Lower leg skin (tissue), 4 donors: Measurements from ENCODE around the gene SRPK1. TPM values are rescaled to one million over a fixed set of nuclear protein-coding genes. Genes with fewer than 3 reads are reported as not detected.

Source experiments
- DNase-seq, 2 donors: peaks; one replicate each; pipeline ENCODE4 v3.0.0-alpha.2; 2019; ENCODE audit warnings: low spot score in 2 of 2
- H3K4me3 ChIP-seq: fragments of 200-600 bp; sonication (generic); 2 replicates; pipeline ENCODE4 v1.5.1; 2017; ENCODE audit warnings: mild to moderate bottlenecking, low read depth; ENCODE audit not compliant: poor library complexity, severe bottlenecking
- POLR2A ChIP-seq, 2 donors: fragments of 450-650 bp; IDR thresholded peaks; one replicate each; pipeline ENCODE4 v1.6.1; 2016 to 2017; ENCODE audit warnings: antibody characterized with exemption in 2 of 2, mild to moderate bottlenecking in 1 of 2, moderate library complexity in 1 of 2
- WGBS, 2 donors: methylation state at CpG; one replicate each; pipeline ENCODE4 v1.1.5; 2018; 5-methylcytosine and 5-hydroxymethylcytosine counted together
- intact Hi-C: fragments of 100-400 bp; cut with DNase I; formaldehyde crosslinking; loops from one replicate; pipeline ENCODE4 v1.15.0; 2023; ENCODE audit warnings: low total_unique reads
- total RNA-seq, 4 donors: library from RNA; depleted of rRNA; stranded (reverse); fragments of >200 nt; gene quantifications; one replicate each; pipeline ENCODE4 v1.1.0, GENCODE V29; 2016
- TF ChIP-seq, protein P1 (sequence below), 3 donors: fragments of 450-650 bp; IDR thresholded peaks; one replicate each; pipeline ENCODE4 v1.5.1; 2016; ENCODE audit warnings: antibody characterized with exemption in 3 of 3, mild to moderate bottlenecking in 3 of 3, moderate library complexity in 2 of 3

Gene SRPK1
- total RNA-seq, 4 donors from 2014 or later, result 98.3 to 145 (median 111) TPM

DNA sequence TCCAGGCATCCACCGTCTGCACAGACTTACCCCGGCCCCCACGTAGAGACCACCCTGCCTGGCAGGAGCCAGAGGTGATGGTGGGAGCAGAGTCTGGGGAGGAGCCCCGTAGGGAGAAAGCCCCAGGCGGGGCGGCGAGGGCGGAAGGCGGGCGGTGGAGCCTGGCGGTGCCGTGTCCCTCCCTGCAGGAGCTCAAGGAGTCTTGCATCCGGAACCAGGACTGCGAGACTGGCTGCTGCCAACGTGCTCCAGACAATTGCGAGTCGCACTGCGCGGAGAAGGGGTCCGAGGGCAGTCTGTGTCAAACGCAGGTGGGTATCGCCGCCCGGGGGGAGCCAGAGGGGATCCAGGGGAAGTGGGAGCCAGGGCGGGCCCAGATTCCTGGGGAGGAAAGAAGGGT lies 134.1 kb downstream of the SRPK1 start:
- DNase-seq, result no peak
- H3K4me3 ChIP-seq, result no peak overlapping the region
- no peak for TF ChIP-seq POLR2A (IDR thresholded peaks at IDR 0.05)
- TF ChIP-seq, protein P1, sequence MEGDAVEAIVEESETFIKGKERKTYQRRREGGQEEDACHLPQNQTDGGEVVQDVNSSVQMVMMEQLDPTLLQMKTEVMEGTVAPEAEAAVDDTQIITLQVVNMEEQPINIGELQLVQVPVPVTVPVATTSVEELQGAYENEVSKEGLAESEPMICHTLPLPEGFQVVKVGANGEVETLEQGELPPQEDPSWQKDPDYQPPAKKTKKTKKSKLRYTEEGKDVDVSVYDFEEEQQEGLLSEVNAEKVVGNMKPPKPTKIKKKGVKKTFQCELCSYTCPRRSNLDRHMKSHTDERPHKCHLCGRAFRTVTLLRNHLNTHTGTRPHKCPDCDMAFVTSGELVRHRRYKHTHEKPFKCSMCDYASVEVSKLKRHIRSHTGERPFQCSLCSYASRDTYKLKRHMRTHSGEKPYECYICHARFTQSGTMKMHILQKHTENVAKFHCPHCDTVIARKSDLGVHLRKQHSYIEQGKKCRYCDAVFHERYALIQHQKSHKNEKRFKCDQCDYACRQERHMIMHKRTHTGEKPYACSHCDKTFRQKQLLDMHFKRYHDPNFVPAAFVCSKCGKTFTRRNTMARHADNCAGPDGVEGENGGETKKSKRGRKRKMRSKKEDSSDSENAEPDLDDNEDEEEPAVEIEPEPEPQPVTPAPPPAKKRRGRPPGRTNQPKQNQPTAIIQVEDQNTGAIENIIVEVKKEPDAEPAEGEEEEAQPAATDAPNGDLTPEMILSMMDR (IDR thresholded peaks at IDR 0.05), result no peak
- 50 to 55% methylated on average over 25 of the region's 25 CpGs for WGBS, 2 donors
- intact Hi-C loops, result no loop called here

DNA sequence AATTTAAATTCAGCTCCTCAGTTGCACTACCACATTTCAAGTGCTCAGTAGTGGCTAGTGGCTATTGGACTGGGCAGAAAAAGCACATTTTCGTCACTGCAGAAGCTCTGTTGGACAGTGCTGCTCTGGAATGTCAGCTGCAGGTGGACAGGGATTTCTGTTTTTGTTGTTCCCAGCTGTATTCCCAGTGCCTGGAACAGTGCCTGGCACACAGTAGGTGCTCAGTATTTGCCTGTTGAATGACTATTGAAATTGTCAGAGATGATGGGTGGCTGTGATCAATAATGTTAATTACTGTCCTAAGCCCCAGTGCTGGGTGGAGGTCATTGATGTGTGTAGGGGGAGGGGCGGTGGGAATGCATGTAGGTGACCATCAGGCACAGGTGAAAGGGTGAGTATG lies 134.6 kb downstream of the SRPK1 start:
- no peak overlapping the region for H3K4me3 ChIP-seq

DNA sequence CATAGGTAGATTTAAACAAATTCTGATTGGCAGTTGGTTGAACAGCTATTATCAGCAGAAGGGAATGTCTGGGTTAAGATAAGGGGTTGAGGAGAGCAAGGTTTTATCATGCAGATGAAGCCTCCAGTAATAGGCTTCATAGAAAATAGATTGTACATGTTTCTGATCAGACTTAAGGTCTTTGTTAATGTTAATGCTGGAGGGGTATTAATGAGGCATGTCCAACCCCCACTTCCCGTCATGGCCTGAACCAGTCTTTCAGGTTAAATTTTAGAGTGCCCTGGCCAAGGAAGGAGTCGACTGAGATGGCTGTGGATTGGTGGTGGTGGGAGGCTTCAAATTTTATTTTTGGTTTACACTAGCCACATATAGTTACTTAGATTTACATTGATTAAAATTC lies 136.7 kb downstream of the SRPK1 start:
- TF ChIP-seq POLR2A (IDR thresholded peaks at IDR 0.05), result no peak
- TF ChIP-seq, protein P1 (IDR thresholded peaks at IDR 0.05), result no peak
- intact Hi-C loops, result no loop called here
- no peak for DNase-seq
- 32 to 47% methylated on average over 2 of the region's 2 CpGs for WGBS, 2 donors
- H3K4me3 ChIP-seq, result no peak overlapping the region

More for the DNA sequence above, 134.6 kb downstream of the SRPK1 start:
- TF ChIP-seq, protein P1 (IDR thresholded peaks at IDR 0.05), result no peak
- no peak for TF ChIP-seq POLR2A (IDR thresholded peaks at IDR 0.05)
- intact Hi-C loops, result no loop called here
- WGBS, 2 donors, result 60 to 69% methylated on average over 2 of the region's 2 CpGs
- DNase-seq, result no peak

Other genes with a start within 250 kb of the SRPK1 start
- gene FKBP5, start 232.2 kb downstream of the SRPK1 start, total RNA-seq, result 100 to 1,000 TPM; 166 to 278 (median 238) TPM
- under 1 TPM in 1 of 4 donors, not detected in 3; 0.52 TPM for gene ARMC12, start 184.1 kb downstream of the SRPK1 start, total RNA-seq
- gene CLPSL2, start 144.5 kb downstream of the SRPK1 start, total RNA-seq, result not detected
- gene CLPSL1, start 140.1 kb downstream of the SRPK1 start, total RNA-seq, result not detected
- 1 to 10 TPM in 1 of 4 donors, not detected in 3; 1.0 TPM for gene CLPS, start 123.8 kb downstream of the SRPK1 start, total RNA-seq
- gene LHFPL5, start 115.7 kb downstream of the SRPK1 start, total RNA-seq, result not detected
- gene SLC26A8, start 103.5 kb upstream of the SRPK1 start, total RNA-seq, result not detected
- gene MAPK14, start 106.7 kb upstream of the SRPK1 start, total RNA-seq, result 100 to 1,000 TPM in 1 of 4 donors, 10 to 100 TPM in 3; 63.0 to 153 (median 77.7) TPM
- 100 to 1,000 TPM in 3 of 4 donors, 10 to 100 TPM in 1; 94.4 to 125 (median 116) TPM for gene MAPK13, start 209.4 kb upstream of the SRPK1 start, total RNA-seq